ENCODE results near the gene PWP2.

- TF ChIP-seq CTCF (conservative IDR thresholded peaks at IDR 0.05; ENCODE audit: low read depth, low read length) (no peak), EZH2phosphoT487 (IDR thresholded peaks at IDR 0.05; ENCODE audit: borderline replicate concordance, low read length) (no peak), EZH2 (IDR thresholded peaks at IDR 0.05; ENCODE audit: low read length, unreplicated experiment) (no peak)
Observed at GRCh38 chr21:44078411-44078981, 28.7 kb upstream of the PWP2 start.
